Smooth muscle cell (in vitro differentiated cells): ENCODE results near the gene METTL26. TPM values are rescaled to one million over a fixed set of nuclear protein-coding genes. Genes with fewer than 3 reads are reported as not detected.

ENCODE experiments used
- DNase-seq: peaks from one replicate; lab custom pipeline; 2025; ENCODE audit not compliant: unreplicated experiment; lab: John Stamatoyannopoulos, UW
- H2AFZ ChIP-seq: fragments of 200-600 bp; sonication (generic); 2 replicates; pipeline ENCODE4 v1.6.0; 2016; ENCODE audit warnings: antibody characterized with exemption, low read depth, mild to moderate bottlenecking
- H3F3A ChIP-seq: fragments of 200-600 bp; sonication (generic); 2 replicates; pipeline ENCODE4 v1.6.0; 2017; ENCODE audit warnings: antibody characterized with exemption, low read depth
- H3K27ac ChIP-seq: fragments of 200-600 bp; sonication (generic); 2 replicates; pipeline ENCODE4 v1.5.1; 2016; ENCODE audit warnings: low read depth, mild to moderate bottlenecking
- H3K27me3 ChIP-seq: fragments of 200-600 bp; sonication (generic); 2 replicates; pipeline ENCODE4 v1.6.1; 2016; ENCODE audit warnings: low read depth, mild to moderate bottlenecking
- H3K36me3 ChIP-seq: fragments of 200-600 bp; sonication (generic); 2 replicates; pipeline ENCODE4 v1.5.1; 2016; ENCODE audit warnings: low read depth
- H3K4me1 ChIP-seq: fragments of 200-600 bp; sonication (generic); 2 replicates; pipeline ENCODE4 v1.5.1; 2016; ENCODE audit warnings: low read depth
- H3K4me2 ChIP-seq: fragments of 200-600 bp; sonication (generic); 2 replicates; pipeline ENCODE4 v1.6.0; 2016; ENCODE audit warnings: mild to moderate bottlenecking
- H3K4me3 ChIP-seq: fragments of 200-600 bp; sonication (generic); 2 replicates; pipeline ENCODE4 v1.5.1; 2016; ENCODE audit warnings: mild to moderate bottlenecking
- H3K79me2 ChIP-seq: fragments of 200-600 bp; sonication (generic); 2 replicates; pipeline ENCODE4 v1.6.0; 2016; ENCODE audit warnings: low read depth, mild to moderate bottlenecking
- H3K9ac ChIP-seq: fragments of 200-600 bp; sonication (generic); 2 replicates; pipeline ENCODE4 v1.6.0; 2016; ENCODE audit warnings: low read depth
- H3K9me3 ChIP-seq: fragments of 200-600 bp; sonication (generic); replicated peaks from 2 replicates; pipeline ENCODE4 v1.5.1; 2016; ENCODE audit warnings: low read depth
- H4K20me1 ChIP-seq: fragments of 200-600 bp; sonication (generic); 2 replicates; pipeline ENCODE4 v1.6.0; 2016; ENCODE audit warnings: low read depth
- WGBS: methylation state at CpG from one replicate; pipeline ENCODE4 v1.1.7; 2016; ENCODE audit warnings: low lambda C conversion rate; 5-methylcytosine and 5-hydroxymethylcytosine counted together
- polyA plus RNA-seq: library from polyadenylated mRNA; unstranded; fragments of >200 nt; fragmentation: Nextera tagmentation; extraction: Ambion mirVana; gene quantifications from 2 replicates; pipeline ENCODE4 v1.2.1, GENCODE V29; 2016
- total RNA-seq: library from RNA; depleted of rRNA; stranded (reverse); fragments of >200 nt; gene quantifications from 2 replicates; pipeline ENCODE4 v1.2.3, GENCODE V29; 2014
- TF ChIP-seq, protein P1 (sequence below): fragments of 200-600 bp; sonication (generic); IDR thresholded peaks from 2 replicates; pipeline ENCODE4 v1.5.1; 2017; ENCODE audit warnings: borderline replicate concordance, mild to moderate bottlenecking, antibody characterized with exemption; ENCODE audit not compliant: insufficient read depth, poor library complexity, severe bottlenecking

Gene METTL26
- total and polyA plus RNA-seq, 2 experiments from 2014 or later = 134 to 238 TPM

DNA sequence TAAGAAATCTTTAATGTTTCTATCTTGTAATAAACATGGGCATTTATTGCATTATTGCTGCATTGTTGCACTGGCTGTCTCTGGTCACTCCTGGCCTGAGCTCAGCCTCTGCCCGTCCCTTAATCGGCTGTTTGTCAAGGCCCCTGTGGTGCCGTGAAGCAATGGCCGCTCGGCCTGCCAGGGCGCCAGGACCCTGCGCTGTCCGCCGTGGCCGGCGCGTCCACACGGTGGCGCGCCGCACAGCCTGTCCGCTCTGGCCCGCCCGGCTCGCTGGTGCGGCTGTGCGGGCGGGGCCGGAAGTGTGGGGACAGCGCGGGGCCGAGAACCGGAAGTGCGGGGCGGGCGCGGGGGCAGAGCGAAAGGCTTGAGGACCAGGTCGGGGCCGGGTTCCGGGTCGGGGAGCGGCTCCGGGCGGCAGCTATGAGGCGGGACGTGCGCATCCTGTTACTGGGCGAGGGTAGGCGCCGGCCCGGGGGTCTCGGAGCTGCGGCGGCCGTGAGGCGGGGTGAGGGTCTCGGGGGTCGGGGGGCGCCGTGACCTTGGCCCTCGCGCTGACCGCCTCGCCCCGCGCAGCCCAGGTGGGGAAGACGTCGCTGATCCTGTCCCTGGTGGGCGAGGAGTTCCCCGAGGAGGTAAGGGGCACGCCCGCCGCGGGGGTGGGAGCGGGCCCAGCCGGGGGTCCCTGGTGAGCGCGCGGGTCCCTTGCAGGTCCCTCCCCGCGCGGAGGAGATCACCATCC, 31.8 kb upstream of the METTL26 start, which contains the start of gene RHOT2:
Gene RHOT2 (plus strand): TSS at position 353 of the 739 bp plus-strand sequence. CDS start 68 bp downstream, at position 421.
- WGBS = 3% methylated on average over 33 of the region's 78 CpGs
- Histone ChIP-seq H3K36me3 (no peaks in the 10 kb centered on the region), H3K79me2 (peaks cover 22% of the 10 kb centered on the region), H3K27ac (peak within 1 kb of the TSS; percentile 8), H2AFZ (no peak within 1 kb of the TSS), H3K4me2 (peak within 1 kb of the TSS; percentile 99), H3K9ac (peak within 1 kb of the TSS; percentile 97), H3K4me1 (peaks cover 6% of the 10 kb centered on the region), H4K20me1 (peaks cover 27% of the 10 kb centered on the region), H3F3A (no peaks in the 10 kb centered on the region), H3K4me3 (peak within 1 kb of the TSS; percentile 96), H3K27me3 (no peaks in the 10 kb centered on the region), H3K9me3 (no peaks in the 10 kb centered on the region)
- DNase-seq = peak; percentile 64
- TF ChIP-seq, protein P1, sequence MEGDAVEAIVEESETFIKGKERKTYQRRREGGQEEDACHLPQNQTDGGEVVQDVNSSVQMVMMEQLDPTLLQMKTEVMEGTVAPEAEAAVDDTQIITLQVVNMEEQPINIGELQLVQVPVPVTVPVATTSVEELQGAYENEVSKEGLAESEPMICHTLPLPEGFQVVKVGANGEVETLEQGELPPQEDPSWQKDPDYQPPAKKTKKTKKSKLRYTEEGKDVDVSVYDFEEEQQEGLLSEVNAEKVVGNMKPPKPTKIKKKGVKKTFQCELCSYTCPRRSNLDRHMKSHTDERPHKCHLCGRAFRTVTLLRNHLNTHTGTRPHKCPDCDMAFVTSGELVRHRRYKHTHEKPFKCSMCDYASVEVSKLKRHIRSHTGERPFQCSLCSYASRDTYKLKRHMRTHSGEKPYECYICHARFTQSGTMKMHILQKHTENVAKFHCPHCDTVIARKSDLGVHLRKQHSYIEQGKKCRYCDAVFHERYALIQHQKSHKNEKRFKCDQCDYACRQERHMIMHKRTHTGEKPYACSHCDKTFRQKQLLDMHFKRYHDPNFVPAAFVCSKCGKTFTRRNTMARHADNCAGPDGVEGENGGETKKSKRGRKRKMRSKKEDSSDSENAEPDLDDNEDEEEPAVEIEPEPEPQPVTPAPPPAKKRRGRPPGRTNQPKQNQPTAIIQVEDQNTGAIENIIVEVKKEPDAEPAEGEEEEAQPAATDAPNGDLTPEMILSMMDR = peak; percentile 75

DNA sequence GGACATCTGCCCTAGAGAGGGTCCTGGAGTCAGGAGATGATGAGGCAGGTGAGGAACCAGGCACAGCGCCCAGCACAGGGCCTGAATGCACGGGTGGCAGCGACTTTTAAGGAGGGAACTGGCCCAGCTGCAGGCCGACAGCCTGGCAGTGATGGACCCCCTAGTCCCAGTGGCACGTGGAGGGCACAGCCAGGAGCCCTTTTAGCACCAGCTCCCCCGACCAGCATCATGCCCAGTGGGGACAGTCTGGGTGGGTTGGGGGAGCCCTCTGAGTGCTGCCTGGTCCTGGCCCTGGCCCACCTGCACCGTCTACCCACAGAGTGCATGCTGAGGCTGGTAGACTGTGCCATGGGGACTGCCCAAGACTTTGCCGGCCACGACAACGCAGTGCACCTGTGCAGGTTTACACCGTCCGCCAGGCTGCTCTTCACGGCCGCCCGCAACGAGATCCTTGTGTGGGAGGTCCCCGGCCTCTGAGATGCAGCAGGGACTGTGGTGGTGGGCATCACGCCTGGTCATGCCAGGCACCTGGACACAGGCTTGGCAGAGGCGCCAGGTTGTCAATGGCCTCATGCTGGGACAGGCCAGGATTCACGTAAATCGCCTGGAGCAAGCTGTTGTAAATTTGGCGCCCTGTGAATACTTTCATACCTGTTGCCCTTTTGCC, 31.1 kb upstream of the METTL26 start:
- no peaks in the 10 kb centered on the region for H3K9me3 ChIP-seq
- TF ChIP-seq, protein P1 = no peak
- H3K27me3 ChIP-seq = no peaks in the 10 kb centered on the region
- 88% methylated on average over 22 of the region's 22 CpGs for whole genome bisulfite sequencing
- no peak overlapping the region for H3K9ac ChIP-seq
- no peaks in the 10 kb centered on the region for H3F3A ChIP-seq
- no peak overlapping the region for H2AFZ ChIP-seq
- H3K4me2 ChIP-seq = peak overlapping the region; percentile 99
- H4K20me1 ChIP-seq = peaks cover 23% of the 10 kb centered on the region
- H3K79me2 ChIP-seq = peaks cover 22% of the 10 kb centered on the region
- H3K4me3 ChIP-seq = no peak overlapping the region
- no peak overlapping the region for H3K27ac ChIP-seq
- no peak for DNase-seq
- peaks cover 6% of the 10 kb centered on the region for H3K4me1 ChIP-seq
- H3K36me3 ChIP-seq = no peaks in the 10 kb centered on the region

DNA sequence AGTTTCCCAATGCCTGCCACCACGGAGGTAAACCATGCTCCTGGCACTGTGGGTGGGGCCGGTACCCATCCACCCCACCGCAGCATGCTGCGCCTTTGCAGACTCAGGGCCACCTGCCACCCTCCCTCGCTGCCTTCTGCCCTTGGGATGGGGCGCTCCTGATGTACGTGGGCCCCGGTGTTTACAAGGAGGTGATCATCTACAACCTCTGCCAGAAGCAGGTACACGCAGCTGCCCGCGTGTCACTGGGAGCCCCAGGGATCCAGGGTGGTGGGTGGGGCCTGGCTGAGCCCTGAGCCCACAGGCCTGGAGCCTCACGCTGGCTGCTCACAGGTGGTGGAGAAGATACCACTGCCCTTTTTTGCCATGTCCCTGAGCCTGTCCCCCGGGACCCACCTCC, 30.5 kb upstream of the METTL26 start:
- H2AFZ ChIP-seq = no peak overlapping the region
- H3K79me2 ChIP-seq = peaks cover 22% of the 10 kb centered on the region
- H3K9me3 ChIP-seq = no peaks in the 10 kb centered on the region
- peaks cover 18% of the 10 kb centered on the region for H4K20me1 ChIP-seq
- TF ChIP-seq, protein P1 = no peak
- peaks cover 6% of the 10 kb centered on the region for H3K4me1 ChIP-seq
- H3K27me3 ChIP-seq = no peaks in the 10 kb centered on the region
- H3K4me2 ChIP-seq = no peak overlapping the region
- no peak overlapping the region for H3K4me3 ChIP-seq
- WGBS = 95% methylated on average over 12 of the region's 13 CpGs
- H3F3A ChIP-seq = no peaks in the 10 kb centered on the region
- no peaks in the 10 kb centered on the region for H3K36me3 ChIP-seq
- DNase-seq = no peak
- H3K27ac ChIP-seq = no peak overlapping the region
- no peak overlapping the region for H3K9ac ChIP-seq
